PC-3 (cell line): ENCODE results near the gene CSAD.

Experiments used
- CTCF ChIP-seq: fragments of 300-600 bp; sonication (generic); conservative IDR thresholded peaks from 2 replicates; pipeline ENCODE4 v1.5.1; 2017; ENCODE audit warnings: antibody characterized with exemption, low read depth, mild to moderate bottlenecking, low read length
- EZH2 ChIP-seq: fragments of 300-600 bp; sonication (generic); IDR thresholded peaks from one replicate; pipeline ENCODE4 v1.6.1; 2017; ENCODE audit warnings: antibody characterized with exemption, mild to moderate bottlenecking, low read length; ENCODE audit not compliant: unreplicated experiment
- EZH2phosphoT487 ChIP-seq: fragments of 300-600 bp; sonication (generic); IDR thresholded peaks from 2 replicates; pipeline ENCODE4 v1.6.1; 2018; ENCODE audit warnings: mild to moderate bottlenecking, antibody characterized with exemption, low read length, borderline replicate concordance

GRCh38 chr12:53225635-53226424 lies 45.1 kb upstream of the CSAD start:
- no peak for TF ChIP-seq CTCF
- TF ChIP-seq EZH2phosphoT487: no peak
- TF ChIP-seq EZH2: no peak
